DMS 273 (cell line): ENCODE results near the gene ZMYND8.
"Not testable (repeated sequence)": the region's sequence is repeated elsewhere in the genome, so short reads cannot be mapped to it uniquely, and the experiment has no call there.

Experiments
- DNase-seq: peaks from one replicate; lab custom pipeline; 2025; ENCODE audit not compliant: unreplicated experiment; lab: John Stamatoyannopoulos, UW

Gene ZMYND8

DNA sequence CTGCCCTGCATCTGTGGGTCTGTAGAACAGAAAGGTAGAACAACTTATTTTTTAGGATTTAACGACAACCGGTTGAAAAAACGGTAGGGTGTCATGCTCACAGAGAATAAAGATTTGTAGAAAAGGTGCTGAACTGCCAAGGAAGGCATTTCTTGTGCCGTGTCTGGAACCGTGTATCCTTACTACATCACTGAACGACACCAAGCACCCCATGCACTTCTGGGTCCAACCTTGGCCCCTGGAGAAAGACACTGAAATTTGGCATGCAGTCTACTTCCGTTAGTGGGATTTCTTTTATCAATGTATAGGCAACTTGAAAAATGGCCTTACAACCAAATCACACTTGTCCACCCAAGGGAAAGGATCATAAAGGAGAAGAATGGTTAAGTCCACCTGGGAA, 145.5 kb downstream of the ZMYND8 start:
- no peak for DNase-seq

DNA sequence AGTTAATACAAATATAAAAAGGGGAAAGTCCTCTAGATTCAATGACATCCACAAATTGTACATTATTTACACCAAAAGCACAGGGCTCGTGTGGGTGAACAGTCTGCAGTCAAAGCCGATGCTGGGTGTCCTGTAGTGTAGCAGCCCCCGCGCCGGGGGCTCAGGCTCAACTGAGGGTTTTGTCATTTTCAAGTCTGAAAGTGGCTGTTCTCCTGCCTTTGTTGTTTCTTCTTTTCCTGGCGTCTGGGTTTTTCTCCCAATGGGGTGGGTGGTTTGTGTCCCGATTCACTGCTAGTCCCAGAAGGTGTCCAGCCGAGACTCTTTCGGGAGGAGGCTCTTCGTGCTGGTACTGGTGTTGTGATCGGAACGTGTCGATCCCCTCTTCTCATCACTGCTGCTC, 146.0 kb downstream of the ZMYND8 start:
- DNase-seq, result no peak

DNA sequence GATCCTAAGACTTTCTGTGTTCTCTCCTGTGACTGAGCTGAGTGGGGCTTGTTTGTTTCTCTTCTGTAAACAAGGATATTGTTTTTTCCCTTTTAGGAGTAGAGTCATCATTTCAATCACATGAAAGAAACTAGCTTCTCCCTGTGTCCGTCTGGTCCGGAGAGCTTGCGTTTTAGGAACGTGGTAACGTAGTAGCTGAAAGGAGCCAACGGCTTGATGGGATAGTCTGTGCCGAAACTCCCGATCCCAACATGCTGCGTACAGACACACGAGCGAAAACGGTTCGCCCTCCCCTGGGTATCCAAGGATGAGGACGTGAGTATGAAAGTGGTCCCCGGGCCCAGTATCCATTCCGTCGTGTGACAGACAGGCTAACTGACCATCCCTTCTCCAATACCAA, 146.5 kb downstream of the ZMYND8 start:
- DNase-seq, result no peak

- DNase-seq, result no peak
Observed at GRCh38 chr20:47208534-47209174, 147.8 kb downstream of the ZMYND8 start.

GRCh38 chr20:47206962-47207641, 149.4 kb downstream of the ZMYND8 start:
- no peak for DNase-seq

- DNase-seq, result not testable (repeated sequence)
Observed at GRCh38 chr20:47206552-47206951, 149.9 kb downstream of the ZMYND8 start.

- peak; percentile 82 for DNase-seq
Observed at GRCh38 chr20:47205577-47206123, 150.8 kb downstream of the ZMYND8 start.

GRCh38 chr20:47204850-47205122, 151.7 kb downstream of the ZMYND8 start:
- not testable (repeated sequence) for DNase-seq

GRCh38 chr20:47204008-47204849, 152.3 kb downstream of the ZMYND8 start:
- DNase-seq, result no peak

- no peak for DNase-seq
Observed at GRCh38 chr20:47202733-47203667, 153.5 kb downstream of the ZMYND8 start.

DNA sequence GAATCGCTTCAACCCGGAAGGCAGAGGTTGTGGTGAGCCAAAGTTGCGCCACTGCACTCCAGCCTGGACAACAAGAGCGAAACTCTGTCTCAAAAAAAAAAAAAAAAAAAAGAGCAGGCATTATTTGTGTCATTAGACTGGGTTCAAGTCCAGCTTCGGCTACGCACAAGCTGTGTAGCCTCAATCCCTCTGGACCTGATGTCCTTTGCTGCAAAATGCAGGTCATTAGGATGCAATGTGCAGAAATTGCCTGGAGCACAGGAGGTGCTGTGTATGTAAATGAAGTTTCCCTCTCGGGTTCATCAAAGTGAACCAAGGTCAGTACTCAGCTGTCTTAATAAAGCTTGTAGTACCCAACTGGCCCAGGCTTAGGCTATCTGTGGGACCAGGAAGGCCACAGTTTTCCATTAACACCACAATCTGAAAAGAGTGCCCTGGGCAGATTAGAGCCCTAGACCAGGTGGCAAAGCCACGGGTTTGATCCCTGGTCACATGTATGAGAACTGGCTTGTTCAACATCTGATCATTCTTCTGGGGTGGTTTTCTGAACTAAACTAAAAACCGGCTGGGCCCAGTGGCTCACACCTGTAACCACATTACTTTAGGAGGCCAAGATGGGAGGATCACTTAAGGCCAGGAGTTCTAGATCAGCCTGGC, 155.3 kb downstream of the ZMYND8 start:
- no peak for DNase-seq

GRCh38 chr20:47198996-47199552, 157.4 kb downstream of the ZMYND8 start:
- DNase-seq, result no peak

- no peak for DNase-seq
Observed at GRCh38 chr20:47198254-47198671, 158.2 kb downstream of the ZMYND8 start.

DNA sequence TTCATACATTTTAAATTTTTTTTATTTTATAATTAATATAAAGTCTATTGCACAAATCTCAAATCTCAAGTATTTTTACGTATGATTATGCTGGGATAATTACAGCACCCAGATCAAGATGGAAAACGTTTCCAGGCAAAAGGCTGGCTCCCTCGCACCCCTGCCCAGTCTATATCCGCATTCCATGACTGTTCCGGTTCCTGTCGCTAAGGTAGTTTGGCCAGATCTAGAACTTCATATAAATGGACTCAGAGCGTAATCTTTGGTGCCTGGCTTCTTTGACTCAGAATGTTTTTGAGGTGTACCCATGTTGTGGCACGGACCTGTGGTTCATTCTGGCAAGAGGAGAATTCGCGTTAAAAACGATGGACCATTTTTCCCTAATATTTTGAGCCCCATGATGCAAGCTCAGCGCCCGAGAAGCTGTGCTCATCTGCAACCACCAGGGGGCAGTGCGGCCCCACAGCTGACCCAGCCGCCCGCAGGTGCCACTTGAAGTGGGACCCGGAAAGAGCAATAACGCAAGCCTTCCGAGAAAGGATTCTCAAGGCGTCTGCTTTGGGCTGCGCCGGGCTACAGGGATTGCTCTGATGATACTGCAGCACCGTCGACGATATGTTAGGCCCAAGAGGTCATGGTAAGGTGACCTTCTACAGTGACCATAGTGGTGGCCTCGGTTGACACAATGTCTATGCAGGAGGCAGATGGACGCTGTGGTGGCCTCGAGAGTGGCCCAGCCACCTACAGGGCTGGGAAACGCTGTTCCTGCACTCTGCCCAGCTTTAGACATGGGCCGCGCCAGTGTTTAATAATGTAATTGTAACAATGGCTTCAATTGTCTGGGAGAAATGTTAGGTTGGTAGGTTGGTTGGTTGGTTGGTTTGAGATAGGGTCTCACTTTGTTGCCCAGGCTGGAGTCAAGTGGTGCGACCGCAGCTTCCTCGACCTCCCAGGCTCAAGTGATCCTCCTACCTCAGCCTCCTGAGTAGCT, 160.1 kb downstream of the ZMYND8 start:
- peak; percentile 85 for DNase-seq

- no peak for DNase-seq
Observed at GRCh38 chr20:47195573-47195972, 160.9 kb downstream of the ZMYND8 start.

DNA sequence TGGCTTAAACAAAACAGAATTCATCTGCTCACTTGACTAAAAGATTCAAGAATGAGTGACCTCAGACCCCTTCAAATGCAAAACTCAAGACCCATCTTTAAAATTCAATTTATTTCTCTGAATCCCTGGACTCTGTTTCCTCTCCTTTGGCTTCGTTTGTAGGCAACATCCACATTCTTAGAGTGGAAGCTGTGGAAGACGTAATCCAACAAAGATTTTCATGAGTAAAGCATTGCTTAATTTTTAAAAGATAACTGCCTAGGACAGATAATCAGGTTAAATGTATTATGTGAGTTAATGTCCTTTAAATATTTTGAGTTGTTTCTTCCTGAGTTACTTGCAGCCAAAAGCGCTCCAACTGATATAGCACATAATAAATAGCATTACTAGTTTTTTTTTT, 164.5 kb downstream of the ZMYND8 start:
- DNase-seq, result no peak

DNA sequence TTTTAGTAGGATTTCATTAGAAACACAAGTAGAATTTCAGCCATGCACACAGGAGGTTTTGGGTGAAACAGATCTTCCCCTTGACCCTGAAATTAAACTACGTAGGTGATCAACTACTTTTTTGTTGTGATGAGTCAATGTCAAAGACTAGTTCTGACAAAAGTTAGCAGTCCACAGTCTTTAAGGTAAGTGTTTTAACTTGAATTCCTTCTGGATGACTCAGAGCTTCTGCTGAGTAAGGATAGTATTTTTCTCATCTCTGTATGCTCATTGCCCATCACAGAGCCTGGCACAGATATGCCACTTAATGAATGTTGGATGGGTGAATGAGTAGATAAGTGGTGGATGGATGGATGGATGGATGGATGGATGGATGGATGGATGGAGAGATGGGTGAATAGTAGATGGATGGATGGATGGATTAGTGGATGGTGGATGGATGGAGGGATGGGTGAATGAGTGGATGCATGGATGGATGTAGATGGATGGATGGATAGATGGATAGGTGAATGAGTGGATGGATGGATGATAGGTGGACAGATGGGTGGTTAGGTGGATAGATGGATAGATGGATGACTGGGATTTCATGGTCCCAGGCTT, 165.3 kb downstream of the ZMYND8 start:
- DNase-seq, result no peak

DNA sequence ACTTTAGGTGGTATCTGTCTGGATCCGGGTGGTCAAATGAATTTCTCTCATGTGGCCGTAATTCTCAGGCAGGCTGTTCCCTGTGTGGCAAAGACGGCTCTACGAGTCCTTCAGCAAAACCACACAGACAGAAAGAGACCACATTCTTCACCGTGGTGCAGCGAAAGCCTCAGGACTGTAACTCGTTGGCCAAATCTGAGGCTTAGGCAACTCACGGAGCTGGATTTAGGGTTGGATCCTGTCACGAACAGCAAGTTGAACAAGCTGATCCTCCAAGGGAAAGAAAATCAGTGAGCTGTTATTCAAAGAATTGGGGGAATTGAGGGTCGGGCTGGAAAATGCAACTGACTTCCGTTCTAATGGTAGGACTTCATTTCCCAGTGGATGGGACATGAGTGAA, 167.4 kb downstream of the ZMYND8 start:
- DNase-seq, result no peak
